Effector CD4-positive, alpha-beta T cell (primary cell): ENCODE data around the gene ARHGAP10.

Experiments
- DNase-seq: peaks from one replicate; pipeline ENCODE4 v3.0.0-alpha.2; 2020

ARHGAP10 gene

DNA sequence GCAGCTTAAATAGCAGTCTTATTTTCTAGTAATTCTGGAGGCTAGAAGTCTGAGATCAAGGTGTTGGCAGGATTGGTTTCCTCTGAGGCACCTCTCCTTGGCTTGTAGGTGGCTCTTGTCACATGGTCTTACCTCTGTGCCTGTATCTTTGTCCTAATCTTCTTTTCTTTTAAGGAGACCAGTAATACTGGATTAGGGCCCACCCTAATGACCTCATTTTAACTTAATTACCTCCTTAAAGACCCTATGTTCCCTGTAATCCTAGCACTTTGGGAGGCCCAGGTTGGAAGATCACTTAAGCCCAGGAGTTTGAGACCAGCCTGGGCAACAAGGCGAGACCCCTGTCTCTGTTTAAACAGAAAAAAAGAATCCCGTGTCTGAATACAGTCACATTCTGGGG is 38.9 kb downstream of the ARHGAP10 start:
- no peak for DNase-seq

- DNase-seq: no peak
Observed at GRCh38 chr4:147772056-147772455, 40.2 kb downstream of the ARHGAP10 start.

DNA sequence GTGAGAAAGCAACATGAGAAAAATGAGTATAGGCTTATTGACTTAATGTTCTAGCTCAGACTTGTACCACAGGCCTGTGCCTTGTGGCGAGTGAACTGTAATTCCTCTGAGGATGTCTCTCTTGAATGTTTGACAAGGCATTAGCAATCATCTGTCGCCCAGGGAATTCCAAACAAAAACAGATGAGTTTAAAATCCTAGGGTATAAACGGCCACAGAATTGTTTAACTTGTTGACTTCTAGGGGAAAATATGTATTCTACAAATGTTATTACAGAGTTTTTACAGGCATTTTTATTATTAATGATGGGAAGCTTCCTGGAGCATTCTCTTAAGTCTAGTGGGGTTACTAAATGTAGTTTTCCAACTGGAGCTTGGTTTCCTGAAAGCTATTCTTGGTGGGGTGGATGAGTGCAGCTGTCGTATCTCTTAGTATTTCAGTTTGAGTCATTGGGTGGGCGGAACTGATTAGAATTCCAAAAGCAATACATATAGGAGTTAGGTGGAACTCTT is 40.6 kb downstream of the ARHGAP10 start:
- DNase-seq: no peak

GRCh38 chr4:147773261-147774184 is 41.6 kb downstream of the ARHGAP10 start:
- no peak for DNase-seq

DNA sequence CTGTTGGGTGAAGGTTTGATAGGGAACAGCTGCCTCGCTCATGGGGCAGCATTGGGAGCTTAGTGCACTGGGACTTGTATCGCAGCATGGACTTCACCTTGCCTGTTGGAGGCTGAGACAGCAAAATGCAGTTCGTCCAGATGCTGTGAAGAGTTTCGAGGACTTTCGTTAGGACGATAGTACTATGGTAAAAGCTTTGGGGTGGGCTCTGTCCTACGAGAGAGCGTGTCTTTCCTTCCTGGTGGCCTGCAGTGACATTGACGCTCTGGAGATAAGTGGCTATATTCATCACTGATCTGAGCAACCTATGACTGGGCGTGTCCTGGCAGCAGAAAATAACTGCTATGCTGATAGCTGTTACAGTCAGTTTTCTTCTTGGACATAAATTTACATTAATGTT is 44.8 kb downstream of the ARHGAP10 start:
- no peak for DNase-seq

DNA sequence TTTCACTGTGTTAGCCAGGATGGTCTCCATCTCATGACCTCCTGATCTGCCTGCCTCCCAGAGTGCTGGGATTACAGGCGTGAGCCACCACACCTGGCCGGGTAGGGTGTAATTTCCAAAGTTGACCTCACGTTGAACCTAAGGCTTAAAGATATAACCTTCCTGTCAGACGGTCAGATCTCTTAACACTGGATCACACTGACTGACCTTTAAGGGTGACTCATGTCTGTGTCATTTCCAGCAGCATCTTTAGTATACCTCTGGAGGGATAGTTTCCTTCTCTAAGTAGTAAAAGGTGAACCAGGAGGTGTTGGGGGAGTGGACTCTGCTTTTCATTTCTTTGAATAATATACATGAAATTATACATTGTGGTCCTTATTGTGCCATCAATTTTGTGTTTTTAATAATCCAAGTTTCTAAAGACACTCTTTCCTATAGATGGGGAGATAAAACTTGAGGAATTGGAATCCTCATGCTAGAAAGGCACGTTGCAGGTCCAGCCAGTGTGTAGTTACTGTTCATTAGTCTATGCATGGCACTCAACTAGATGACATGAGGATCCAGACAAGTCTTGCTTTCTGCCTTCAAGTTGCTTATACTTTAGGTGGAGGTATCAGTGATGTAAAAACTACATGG is 45.7 kb downstream of the ARHGAP10 start:
- no peak for DNase-seq

DNA sequence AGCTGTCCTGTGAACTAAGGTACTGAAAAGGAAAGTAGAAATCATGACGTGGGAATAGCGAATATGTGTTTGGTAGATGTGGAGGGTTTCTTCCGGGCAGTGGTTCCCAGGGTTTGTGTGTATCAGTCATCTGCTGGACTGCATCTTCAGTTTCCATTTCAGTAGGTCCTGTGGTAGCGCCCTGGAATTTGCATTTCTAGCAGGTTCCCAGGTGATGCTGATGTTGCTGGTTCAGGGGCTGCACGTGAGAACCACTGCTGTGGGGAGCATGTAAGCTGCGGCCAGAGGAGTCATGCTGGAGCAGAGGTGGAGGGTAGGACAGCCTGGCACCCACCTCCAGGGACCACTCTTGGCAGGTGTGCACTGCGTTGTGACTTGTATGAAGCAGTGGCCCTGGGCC is 47.1 kb downstream of the ARHGAP10 start:
- DNase-seq: no peak

GRCh38 chr4:147779451-147779850 is 47.6 kb downstream of the ARHGAP10 start:
- DNase-seq: no peak

GRCh38 chr4:147780137-147780777 is 48.4 kb downstream of the ARHGAP10 start:
- DNase-seq: no peak

- DNase-seq: no peak
Observed at GRCh38 chr4:147782087-147782781, 50.3 kb downstream of the ARHGAP10 start.

DNA sequence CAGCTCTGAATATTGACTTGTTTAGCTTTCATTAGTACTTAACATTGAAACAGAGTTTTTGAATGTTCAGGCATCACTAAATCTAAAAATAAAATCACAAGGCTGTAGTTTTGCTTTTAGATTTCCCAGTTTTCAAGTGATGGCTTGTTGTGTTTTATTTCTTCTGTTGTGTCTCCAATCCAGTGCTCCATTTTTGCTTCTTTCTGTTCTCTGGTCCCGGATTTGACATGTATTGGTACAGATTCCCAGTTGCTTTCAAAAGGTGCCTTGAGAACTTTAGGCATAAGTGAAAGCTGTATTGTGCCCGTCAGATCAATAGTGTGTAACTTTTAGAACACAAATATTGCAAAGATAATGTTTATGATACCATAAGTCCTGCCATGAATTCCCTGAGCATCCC is 53.2 kb downstream of the ARHGAP10 start:
- no peak for DNase-seq

- DNase-seq: no peak
Observed at GRCh38 chr4:147786031-147786430, 54.1 kb downstream of the ARHGAP10 start.

GRCh38 chr4:147786531-147786930 is 54.6 kb downstream of the ARHGAP10 start:
- DNase-seq: no peak

- no peak for DNase-seq
Observed at GRCh38 chr4:147787204-147787603, 55.3 kb downstream of the ARHGAP10 start.

DNA sequence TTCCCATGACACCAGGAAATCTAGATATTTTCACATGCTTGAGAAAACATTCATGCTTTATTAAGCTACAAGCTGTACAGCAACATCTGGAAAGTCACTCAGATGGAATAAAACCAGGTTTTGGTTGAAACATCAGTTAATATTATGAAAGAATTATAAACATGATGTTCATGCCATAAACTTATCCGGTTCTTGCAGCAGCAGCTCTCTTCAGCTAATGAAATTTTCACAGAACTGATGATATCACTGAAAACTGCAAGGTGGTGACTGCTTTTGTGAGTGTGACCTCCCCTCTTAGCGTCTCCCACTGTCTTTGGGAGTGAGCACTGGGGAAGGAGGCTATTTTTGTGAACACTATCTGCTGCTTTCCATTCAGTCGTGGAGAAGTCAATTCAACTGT is 56.9 kb downstream of the ARHGAP10 start:
- DNase-seq: no peak

- DNase-seq: no peak
Observed at GRCh38 chr4:147789596-147789995, 57.7 kb downstream of the ARHGAP10 start.

- no peak for DNase-seq
Observed at GRCh38 chr4:147790412-147790811, 58.5 kb downstream of the ARHGAP10 start.

GRCh38 chr4:147791341-147791740 is 59.5 kb downstream of the ARHGAP10 start:
- no peak for DNase-seq

- no peak for DNase-seq
Observed at GRCh38 chr4:147791865-147792264, 60.0 kb downstream of the ARHGAP10 start.

- no peak for DNase-seq
Observed at GRCh38 chr4:147793569-147794313, 61.9 kb downstream of the ARHGAP10 start.

DNA sequence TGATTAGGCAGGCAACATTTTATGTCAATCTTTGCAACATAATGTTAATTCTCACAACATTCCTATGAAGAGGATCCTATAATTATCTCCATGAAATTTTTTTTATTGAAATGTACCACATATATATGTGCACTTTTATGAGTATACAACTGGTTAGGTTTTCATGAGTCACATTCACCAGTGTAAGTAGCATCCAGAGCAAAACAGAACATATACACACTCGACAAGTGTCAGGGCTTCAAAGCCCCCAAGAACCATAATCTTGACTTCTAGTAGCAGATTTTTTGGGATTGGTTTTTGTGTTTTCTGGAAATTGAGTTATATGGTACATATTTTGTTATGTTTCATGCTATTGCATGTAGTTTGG is 62.4 kb downstream of the ARHGAP10 start:
- DNase-seq: no peak

- no peak for DNase-seq
Observed at GRCh38 chr4:147794787-147795413, 63.0 kb downstream of the ARHGAP10 start.
